NCI-H524 treated with DMSO at 0.1 percent for 48 hours (cell line): ENCODE data around the gene WFDC13.
"Not testable (repeated sequence)": the region's sequence is repeated elsewhere in the genome, so short reads cannot be mapped to it uniquely, and the experiment has no call there.

Source experiments
- DNase-seq: peaks from one replicate; lab custom pipeline; 2025; lab: John Stamatoyannopoulos, UW

Gene WFDC13, protein sequence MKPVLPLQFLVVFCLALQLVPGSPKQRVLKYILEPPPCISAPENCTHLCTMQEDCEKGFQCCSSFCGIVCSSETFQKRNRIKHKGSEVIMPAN

GRCh38 chr20:45701873-45702272, at the start of gene WFDC13:
Gene WFDC13, plus strand, starts transcription at chr20:45702038. Its CDS starts 86 bp downstream, at chr20:45702124.
- no peak for DNase-seq

- not testable (repeated sequence) for DNase-seq
These were observed 44.8 kb upstream of the WFDC13 start for GRCh38 chr20:45657038-45657437.

DNA sequence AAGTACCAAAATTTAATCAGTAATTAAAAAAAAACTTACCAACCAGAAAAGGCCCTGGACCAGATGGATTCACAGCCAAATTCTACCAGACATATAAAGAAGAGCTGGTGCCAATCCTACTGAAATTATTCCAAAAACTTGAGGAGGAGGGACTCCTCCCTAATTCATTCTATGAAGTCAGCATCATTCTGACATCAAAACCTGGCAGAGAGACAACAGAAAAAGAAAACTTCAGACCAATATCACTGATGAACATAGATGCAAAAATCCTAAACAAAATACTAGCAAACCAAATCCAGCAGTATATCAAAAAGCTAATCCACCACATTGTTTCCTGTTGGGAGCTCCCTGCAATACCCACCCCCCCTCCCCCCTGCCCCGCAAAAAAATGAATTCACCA, 31.7 kb upstream of the WFDC13 start, which contains the start of gene WFDC11:
TSS of gene WFDC11 (minus strand) at position 101 of the 400 bp plus-strand sequence. CDS start 19,639 bp downstream, outside the sequence.
- DNase-seq = no peak

GRCh38 chr20:45672765-45673164, 29.1 kb upstream of the WFDC13 start:
- DNase-seq = no peak

GRCh38 chr20:45679650-45680049, 22.2 kb upstream of the WFDC13 start:
- DNase-seq = no peak

DNA sequence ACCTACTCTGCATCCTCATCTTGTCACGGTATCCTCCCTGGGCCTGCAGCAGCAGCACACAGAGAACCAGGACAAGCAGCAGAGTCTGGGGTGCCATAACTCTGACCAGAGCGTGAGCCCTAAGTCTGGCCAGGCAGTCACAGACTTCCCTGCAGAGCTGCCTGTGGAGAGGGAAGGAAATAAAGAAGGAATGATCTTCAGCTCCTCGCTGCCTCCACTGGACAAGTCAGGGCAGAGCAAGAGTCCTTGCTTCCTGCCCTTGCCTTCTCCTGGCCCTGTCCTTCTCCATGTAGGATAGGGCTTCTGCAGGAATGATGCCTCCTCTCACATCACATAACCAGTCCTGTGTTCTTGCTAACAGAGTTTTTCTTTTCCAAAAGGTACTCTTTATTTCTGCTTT, 15.9 kb upstream of the WFDC13 start:
- no peak for DNase-seq

DNA sequence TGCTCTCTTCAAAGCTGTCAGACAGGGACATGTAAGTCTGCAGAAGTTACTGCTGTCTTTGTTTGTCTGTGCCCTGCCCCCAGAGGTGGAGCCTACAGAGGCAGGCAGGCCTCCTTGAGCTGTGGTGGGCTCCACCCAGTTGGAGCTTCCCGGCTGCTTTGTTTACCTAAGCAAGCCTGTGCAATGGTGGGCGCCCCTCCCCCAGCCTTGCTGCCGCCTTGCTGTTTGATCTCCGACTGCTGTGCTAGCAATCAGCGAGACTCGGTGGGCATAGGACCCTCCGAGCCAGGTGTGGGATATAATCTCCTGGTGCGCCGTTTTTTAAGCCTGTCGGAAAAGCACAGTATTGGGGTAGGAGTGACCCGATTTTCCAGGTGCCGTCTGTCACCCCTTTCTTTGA, 8.5 kb upstream of the WFDC13 start:
- DNase-seq = not testable (repeated sequence)

GRCh38 chr20:45695496-45695895, 6.3 kb upstream of the WFDC13 start:
- DNase-seq = no peak

GRCh38 chr20:45701104-45701503, 734 bp upstream of the WFDC13 start:
- no peak for DNase-seq

GRCh38 chr20:45704969-45705637, 3.3 kb downstream of the WFDC13 start, which contains the start of gene WFDC10B:
Gene WFDC10B, minus strand, starts transcription at chr20:45705019. Its CDS starts 19,027 bp downstream, at chr20:45685992.
- peak; percentile 86 for DNase-seq

GRCh38 chr20:45716141-45716688, 14.4 kb downstream of the WFDC13 start:
- not testable (repeated sequence) for DNase-seq

GRCh38 chr20:45722047-45722446, 20.2 kb downstream of the WFDC13 start, which contains the start of gene SPINT4:
Gene SPINT4, plus strand, starts transcription at chr20:45722347. Its CDS starts 21 bp downstream, at chr20:45722368.
- no peak for DNase-seq

DNA sequence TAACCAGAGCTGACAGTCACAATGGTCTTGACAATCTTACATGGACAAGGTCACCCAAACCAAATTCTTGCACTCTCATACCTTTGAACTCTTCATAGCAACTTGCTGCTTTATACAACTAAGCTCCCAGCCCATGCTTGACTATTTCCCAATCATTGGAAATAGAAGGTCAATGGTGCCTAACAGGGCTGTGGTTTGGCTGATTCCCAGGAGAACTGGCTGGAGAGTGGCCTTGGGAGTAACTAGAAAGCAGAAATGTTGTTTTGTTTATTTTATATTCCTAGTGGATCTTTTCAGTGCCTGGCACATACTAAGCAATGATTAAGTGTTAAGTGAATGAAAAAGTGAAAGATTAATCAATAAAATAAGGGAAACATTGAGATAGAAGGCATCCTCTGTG, 23.3 kb downstream of the WFDC13 start:
- DNase-seq = no peak

- no peak for DNase-seq
These were observed 25.2 kb downstream of the WFDC13 start for GRCh38 chr20:45727044-45727443.

DNA sequence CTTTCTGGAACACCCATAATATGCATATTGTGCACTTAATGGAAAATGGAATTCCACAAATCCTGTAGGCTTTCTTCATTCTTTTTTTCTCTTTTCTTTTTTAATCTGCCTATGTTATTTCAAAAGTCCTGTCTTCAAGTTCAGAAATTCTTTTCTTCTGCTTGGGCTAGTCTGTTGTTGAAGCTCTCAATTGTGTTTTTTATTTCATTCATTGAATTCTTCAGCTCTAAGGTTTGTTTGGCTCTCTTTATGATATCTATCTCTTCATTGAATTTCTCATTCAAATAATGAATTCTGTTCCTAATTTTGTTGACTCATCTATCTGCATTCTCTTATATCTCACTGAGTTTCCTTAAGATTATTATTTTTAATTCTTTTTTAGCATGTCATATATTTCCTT, 30.4 kb downstream of the WFDC13 start:
- no peak for DNase-seq

- DNase-seq = no peak
These were observed 33.7 kb downstream of the WFDC13 start for GRCh38 chr20:45735552-45735951.

- DNase-seq = no peak
These were observed 34.1 kb downstream of the WFDC13 start for GRCh38 chr20:45735988-45736387.

DNA sequence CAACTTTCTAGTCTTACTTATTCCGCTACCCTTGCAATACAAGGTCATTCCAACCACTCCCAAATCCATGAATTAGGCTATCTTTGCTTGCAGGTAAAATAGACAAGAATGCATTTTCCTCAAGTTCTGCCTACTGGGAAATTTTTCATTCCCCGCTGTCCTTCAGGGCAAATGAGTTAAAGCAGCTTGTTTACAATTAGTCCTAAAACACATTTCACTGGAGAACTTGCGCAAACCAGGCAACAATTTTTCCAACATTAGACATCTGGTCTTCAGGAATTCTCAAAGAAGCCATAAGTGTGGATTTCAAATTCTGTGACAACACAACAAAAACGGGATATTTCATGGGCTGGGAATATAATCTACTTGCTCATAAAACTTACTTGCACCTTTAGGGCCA, 40.8 kb downstream of the WFDC13 start:
- no peak for DNase-seq

GRCh38 chr20:45745015-45745414, 43.2 kb downstream of the WFDC13 start:
- no peak for DNase-seq

- DNase-seq = no peak
These were observed 49.9 kb downstream of the WFDC13 start for GRCh38 chr20:45751721-45752120.

DNA sequence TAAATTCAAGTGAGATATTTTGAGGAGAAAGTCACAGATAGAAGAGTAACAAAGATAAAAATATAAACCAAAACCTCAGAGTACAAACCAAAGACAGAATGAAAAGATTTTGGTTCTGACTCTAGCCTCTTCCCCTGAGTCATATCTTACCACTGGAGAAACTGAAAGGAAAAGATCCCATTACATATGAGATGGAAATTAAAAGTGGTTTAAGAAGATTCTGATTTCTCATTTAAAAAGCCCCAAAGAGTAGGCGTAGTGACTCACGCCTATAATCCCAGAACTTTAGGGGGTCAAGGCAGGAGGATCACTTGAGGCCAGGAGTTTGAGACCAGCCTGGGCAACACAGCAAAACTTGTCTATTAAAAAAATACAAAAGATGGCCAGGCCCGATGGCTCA, 50.9 kb downstream of the WFDC13 start:
- DNase-seq = no peak

GRCh38 chr20:45758096-45758495, 56.3 kb downstream of the WFDC13 start:
- no peak for DNase-seq
